ENCODE measurements around the gene NEDD4L. TPM values are rescaled to one million over a fixed set of nuclear protein-coding genes. Genes with fewer than 3 reads are reported as not detected.

NEDD4L gene
- total RNA-seq, 1 experiment from 2014 or later: 42.9 TPM

- ChIA-PET POLR2A (no interaction called here), CTCF (no interaction called here)
- BruUV-seq (replicated peaks): no TSS peak
- intact Hi-C loops (cut with micrococcal nuclease; ENCODE audit: unreplicated experiment): no loop called here
- Histone ChIP-seq H3K4me3 (ENCODE audit: low read depth in 2 of 2, low read length in 2 of 2) (no peak overlapping the region), H3K9me3 (ENCODE audit: control insufficient read depth, insufficient read depth, low read depth, low read length) (no peaks in the 10 kb centered on the region), H3K4me1 (ENCODE audit: control insufficient read depth, insufficient read depth, low read length) (no peaks in the 10 kb centered on the region), H3K36me3 (ENCODE audit: control insufficient read depth, insufficient read depth, low read length) (no peaks in the 10 kb centered on the region), H3K27ac (ENCODE audit: low read length) (no peak overlapping the region), H3K27me3 (ENCODE audit: control insufficient read depth, insufficient read depth, low read length) (no peaks in the 10 kb centered on the region)
- ATAC-seq: no peak
- TF ChIP-seq CTCF (IDR thresholded peaks at IDR 0.05) (no peak), POLR2AphosphoS5 (IDR thresholded peaks at IDR 0.05; ENCODE audit: low read depth, low read length) (no peak), TCF7L2 (IDR thresholded peaks at IDR 0.05; ENCODE audit: low read depth, low read length) (no peak), REST (IDR thresholded peaks at IDR 0.05; ENCODE audit: insufficient read depth in 1 of 2, low read depth in 2 of 2, low read length in 1 of 2) (no peak), SIN3A (IDR thresholded peaks at IDR 0.05; ENCODE audit: borderline replicate concordance, insufficient read depth, low read depth, low read length) (no peak)
- in situ Hi-C loops (cut with HindIII; ENCODE audit: low pct_unique_long_range_greater_than_20kb, low sequenced_read_pairs): no loop called here
- DNase-seq (ENCODE audit: low read depth, low spot score): no peak
Measured at GRCh38 chr18:58381676-58382411, 337.8 kb downstream of the NEDD4L start.

GRCh38 chr18:58382446-58382845 lies 338.4 kb downstream of the NEDD4L start:
- no peak for DNase-seq (ENCODE audit: low read depth, low spot score)
- H3K27ac ChIP-seq (ENCODE audit: low read length): no peak overlapping the region
- CTCF ChIA-PET: no interaction called here
- intact Hi-C loops (cut with micrococcal nuclease; ENCODE audit: unreplicated experiment): no loop called here
- H3K4me1 ChIP-seq (ENCODE audit: control insufficient read depth, insufficient read depth, low read length): no peaks in the 10 kb centered on the region
- H3K9me3 ChIP-seq (ENCODE audit: control insufficient read depth, insufficient read depth, low read depth, low read length): no peaks in the 10 kb centered on the region
- no peaks in the 10 kb centered on the region for H3K27me3 ChIP-seq (ENCODE audit: control insufficient read depth, insufficient read depth, low read length)
- ATAC-seq: no peak
- no peaks in the 10 kb centered on the region for H3K36me3 ChIP-seq (ENCODE audit: control insufficient read depth, insufficient read depth, low read length)
- TF ChIP-seq CTCF (IDR thresholded peaks at IDR 0.05) (no peak), POLR2AphosphoS5 (IDR thresholded peaks at IDR 0.05; ENCODE audit: low read depth, low read length) (no peak), TCF7L2 (IDR thresholded peaks at IDR 0.05; ENCODE audit: low read depth, low read length) (no peak), REST (IDR thresholded peaks at IDR 0.05; ENCODE audit: insufficient read depth in 1 of 2, low read depth in 2 of 2, low read length in 1 of 2) (no peak), SIN3A (IDR thresholded peaks at IDR 0.05; ENCODE audit: borderline replicate concordance, insufficient read depth, low read depth, low read length) (no peak)
- no peak overlapping the region for H3K4me3 ChIP-seq (ENCODE audit: low read depth in 2 of 2, low read length in 2 of 2)
- POLR2A ChIA-PET: no interaction called here
- in situ Hi-C loops (cut with HindIII; ENCODE audit: low pct_unique_long_range_greater_than_20kb, low sequenced_read_pairs): no loop called here
- BruUV-seq (replicated peaks): no TSS peak
